Activated CD4-positive, alpha-beta T cell treated with anti-CD3 and anti-CD28 coated beads, Interleukin-2, amount 10 ng/mL, durations not matched to agents 7 days and 5 days (primary cell): ENCODE measurements around the gene AQP3. TPM values are rescaled to one million over a fixed set of nuclear protein-coding genes. Genes with fewer than 3 reads are reported as not detected.
"Not testable (repeated sequence)": the region's sequence is repeated elsewhere in the genome, so short reads cannot be mapped to it uniquely, and the experiment has no call there.

Source experiments
- CTCF ChIA-PET: fragments of 350-600 bp; sonication (Branson Sonifier 250); formaldehyde crosslinking; loops from one replicate; lab custom pipeline; 2021; ENCODE audit warnings: antibody characterized with exemption; lab: Charles Lee
- POLR2A ChIA-PET: fragments of 350-600 bp; sonication (Branson Sonifier 250); formaldehyde crosslinking; loops from one replicate; lab custom pipeline; 2021; ENCODE audit warnings: antibody characterized with exemption; lab: Charles Lee
- DNase-seq: peaks from one replicate; pipeline ENCODE4 v3.0.0-alpha.2; 2020
- H3K27ac Mint-ChIP-seq: one replicate; pipeline ENCODE4 v1.8.0; 2021; ENCODE audit warnings: mild to moderate bottlenecking, moderate library complexity, mixed read lengths
- H3K27me3 Mint-ChIP-seq: one replicate; pipeline ENCODE4 v1.8.0; 2021; ENCODE audit warnings: mixed read lengths
- H3K36me3 Mint-ChIP-seq: one replicate; pipeline ENCODE4 v1.8.0; 2021; ENCODE audit warnings: low read depth, mixed read lengths
- H3K4me1 Mint-ChIP-seq: one replicate; pipeline ENCODE4 v1.8.0; 2021; ENCODE audit warnings: mixed read lengths
- H3K4me3 Mint-ChIP-seq: one replicate; pipeline ENCODE4 v1.8.0; 2021; ENCODE audit warnings: mild to moderate bottlenecking, moderate library complexity, mixed read lengths
- H3K9me3 Mint-ChIP-seq: one replicate; pipeline ENCODE4 v1.8.0; 2021; ENCODE audit warnings: mixed read lengths
- total RNA-seq, 2 experiments: library from RNA; stranded (reverse); gene quantifications; one replicate each; pipeline ENCODE4 v1.2.3, GENCODE V29; 2021

The AQP3 gene
- total RNA-seq, 2 experiments from 2014 or later, result 190 to 194 TPM

- no peaks in the 10 kb centered on the region for H3K9me3 Mint-ChIP-seq
- peaks cover 40% of the 10 kb centered on the region for H3K36me3 Mint-ChIP-seq
- H3K4me3 Mint-ChIP-seq, result no peak overlapping the region
- ChIA-PET POLR2A (no interaction called here), CTCF (interaction anchor here (1.1 to 4.9 kb wide), 6 partner anchors 8 to 46 kb away, joined by 3 to 24 read pairs (median 5); partner anchors contain the start of gene NOL6)
- no peak for DNase-seq
- H3K27ac Mint-ChIP-seq, result no peak overlapping the region
- no peaks in the 10 kb centered on the region for H3K27me3 Mint-ChIP-seq
- peaks cover 29% of the 10 kb centered on the region for H3K4me1 Mint-ChIP-seq
These were observed 14.1 kb upstream of the AQP3 start for GRCh38 chr9:33461492-33461891.

GRCh38 chr9:33460854-33461253 lies 13.5 kb upstream of the AQP3 start:
- Mint-ChIP-seq H3K4me1 (peaks cover 35% of the 10 kb centered on the region), H3K36me3 (peaks cover 36% of the 10 kb centered on the region), H3K27me3 (no peaks in the 10 kb centered on the region), H3K9me3 (no peaks in the 10 kb centered on the region), H3K4me3 (no peak overlapping the region), H3K27ac (peak overlapping the region; percentile 37)
- POLR2A ChIA-PET, result no interaction called here
- CTCF ChIA-PET, result interaction anchor here (1.1 to 2.2 kb wide), 6 partner anchors 9 to 46 kb away, joined by 3 to 7 read pairs (median 5); partner anchors contain the start of gene NOL6
- no peak for DNase-seq

- DNase-seq, result no peak
- peaks cover 47% of the 10 kb centered on the region for H3K4me1 Mint-ChIP-seq
- no peaks in the 10 kb centered on the region for H3K27me3 Mint-ChIP-seq
- POLR2A ChIA-PET, result no interaction called here
- no peak overlapping the region for H3K4me3 Mint-ChIP-seq
- no peaks in the 10 kb centered on the region for H3K9me3 Mint-ChIP-seq
- H3K27ac Mint-ChIP-seq, result peak overlapping the region; percentile 82
- CTCF ChIA-PET, result interaction anchor here (0.6 to 2.8 kb wide), 5 partner anchors 8 to 44 kb away, joined by 3 to 21 read pairs (median 3); partner anchors contain the start of gene AQP3
- H3K36me3 Mint-ChIP-seq, result peaks cover 20% of the 10 kb centered on the region
These were observed 11.7 kb upstream of the AQP3 start for GRCh38 chr9:33459115-33459514.

- peaks cover 20% of the 10 kb centered on the region for H3K36me3 Mint-ChIP-seq
- H3K4me1 Mint-ChIP-seq, result peaks cover 54% of the 10 kb centered on the region
- H3K4me3 Mint-ChIP-seq, result peak overlapping the region; percentile 20
- H3K27ac Mint-ChIP-seq, result peak overlapping the region; percentile 82
- CTCF ChIA-PET, result interaction anchor here (1.3 to 12.3 kb wide), 6 partner anchors 9 to 43 kb away, joined by 3 to 132 read pairs (median 10); partner anchors contain the start of gene AQP3
- DNase-seq, result peak; percentile 38
- POLR2A ChIA-PET, result no interaction called here
- no peaks in the 10 kb centered on the region for H3K9me3 Mint-ChIP-seq
- no peaks in the 10 kb centered on the region for H3K27me3 Mint-ChIP-seq
These were observed 11.1 kb upstream of the AQP3 start for GRCh38 chr9:33458444-33458843.

- no peaks in the 10 kb centered on the region for H3K9me3 Mint-ChIP-seq
These were observed 8.6 kb upstream of the AQP3 start for GRCh38 chr9:33455945-33456344.

GRCh38 chr9:33455456-33455855 lies 8.1 kb upstream of the AQP3 start:
- H3K36me3 Mint-ChIP-seq, DNase-seq: not testable (repeated sequence)
- CTCF ChIA-PET, result interaction anchor here (2.8 to 12.3 kb wide), 3 partner anchors 8 to 40 kb away, joined by 12 to 132 read pairs (median 103); partner anchors contain the start of gene AQP3

More at GRCh38 chr9:33455945-33456344, 8.6 kb upstream of the AQP3 start:
- Mint-ChIP-seq H3K27me3 (no peaks in the 10 kb centered on the region), H3K4me3 (peak overlapping the region; percentile 49), H3K27ac (peak overlapping the region; percentile 90), H3K36me3 (peaks cover 6% of the 10 kb centered on the region), H3K4me1 (peaks cover 68% of the 10 kb centered on the region)
- POLR2A ChIA-PET, result interaction anchor here (0.7 kb wide), 1 partner anchor 18 kb away, joined by 3 read pairs; the partner anchor contains the start of gene NOL6
- CTCF ChIA-PET, result interaction anchor here (0.9 to 12.3 kb wide), 5 partner anchors 8 to 172 kb away, joined by 3 to 132 read pairs (median 12); partner anchors contain the start of gene AQP3
- peak; percentile 56 for DNase-seq

GRCh38 chr9:33454661-33455026 lies 7.3 kb upstream of the AQP3 start:
- H3K36me3 Mint-ChIP-seq, DNase-seq, H3K4me3 Mint-ChIP-seq, H3K9me3 Mint-ChIP-seq, H3K27me3 Mint-ChIP-seq, POLR2A ChIA-PET: not testable (repeated sequence)
- Mint-ChIP-seq H3K4me1 (peaks cover 74% of the 10 kb centered on the region), H3K27ac (peak overlapping the region; percentile 94)
- CTCF ChIA-PET, result interaction anchor here (0.6 to 12.3 kb wide), 4 partner anchors 12 to 79 kb away, joined by 3 to 132 read pairs (median 54); no protein-coding TSS in a partner anchor

More at GRCh38 chr9:33455456-33455855, 8.1 kb upstream of the AQP3 start:
- Mint-ChIP-seq H3K4me1 (peaks cover 73% of the 10 kb centered on the region), H3K27ac (peak overlapping the region; percentile 90), H3K4me3 (peak overlapping the region; percentile 49)
- POLR2A ChIA-PET, result interaction anchor here (0.7 kb wide), 1 partner anchor 18 kb away, joined by 3 read pairs; the partner anchor contains the start of gene NOL6
- H3K27me3 Mint-ChIP-seq, H3K9me3 Mint-ChIP-seq: not testable (repeated sequence)

- ChIA-PET CTCF (interaction anchor here (0.6 to 12.3 kb wide), 11 partner anchors 12 to 1086 kb away, joined by 3 to 132 read pairs (median 5); no protein-coding TSS in a partner anchor), POLR2A (interaction anchor here (1.1 kb wide), 1 partner anchor 20 kb away, joined by 4 read pairs; the partner anchor contains the start of gene NOL6)
- Mint-ChIP-seq H3K4me3 (no peak overlapping the region), H3K27me3 (no peaks in the 10 kb centered on the region), H3K9me3 (no peaks in the 10 kb centered on the region), H3K36me3 (peaks cover 6% of the 10 kb centered on the region), H3K4me1 (peaks cover 71% of the 10 kb centered on the region), H3K27ac (peak overlapping the region; percentile 94)
- DNase-seq, result no peak
These were observed 6.7 kb upstream of the AQP3 start for GRCh38 chr9:33453999-33454660.

GRCh38 chr9:33453286-33453860 lies 6.0 kb upstream of the AQP3 start:
- H3K4me1 Mint-ChIP-seq, result peaks cover 69% of the 10 kb centered on the region
- peak; percentile 28 for DNase-seq
- no peak overlapping the region for H3K4me3 Mint-ChIP-seq
- CTCF ChIA-PET, result interaction anchor here (0.5 to 12.3 kb wide), 19 partner anchors 8 to 1087 kb away, joined by 3 to 132 read pairs (median 5); partner anchors contain the start of gene NOL6
- peak overlapping the region; percentile 94 for H3K27ac Mint-ChIP-seq
- H3K9me3 Mint-ChIP-seq, result no peaks in the 10 kb centered on the region
- peaks cover 6% of the 10 kb centered on the region for H3K36me3 Mint-ChIP-seq
- H3K27me3 Mint-ChIP-seq, result no peaks in the 10 kb centered on the region
- POLR2A ChIA-PET, result interaction anchor here (1.1 kb wide), 1 partner anchor 20 kb away, joined by 4 read pairs; the partner anchor contains the start of gene NOL6

- peak overlapping the region; percentile 94 for H3K27ac Mint-ChIP-seq
- peak overlapping the region; percentile 22 for H3K4me3 Mint-ChIP-seq
- CTCF ChIA-PET, result interaction anchor here (0.5 to 12.3 kb wide), 17 partner anchors 9 to 689 kb away, joined by 3 to 132 read pairs (median 6); partner anchors contain the start of gene NOL6
- H3K36me3 Mint-ChIP-seq, result peaks cover 5% of the 10 kb centered on the region
- DNase-seq, result peak; percentile 57
- no peaks in the 10 kb centered on the region for H3K27me3 Mint-ChIP-seq
- H3K4me1 Mint-ChIP-seq, result peaks cover 70% of the 10 kb centered on the region
- POLR2A ChIA-PET, result interaction anchor here (1.1 kb wide), 1 partner anchor 21 kb away, joined by 4 read pairs; the partner anchor contains the start of gene NOL6
- no peaks in the 10 kb centered on the region for H3K9me3 Mint-ChIP-seq
These were observed 5.5 kb upstream of the AQP3 start for GRCh38 chr9:33452828-33453271.

GRCh38 chr9:33450621-33451146 lies 3.3 kb upstream of the AQP3 start:
- Mint-ChIP-seq H3K9me3 (no peaks in the 10 kb centered on the region), H3K36me3 (peaks cover 16% of the 10 kb centered on the region), H3K4me3 (no peak overlapping the region), H3K27me3 (no peaks in the 10 kb centered on the region), H3K4me1 (peaks cover 67% of the 10 kb centered on the region), H3K27ac (no peak overlapping the region)
- POLR2A ChIA-PET, result no interaction called here
- CTCF ChIA-PET, result interaction anchor here (0.7 to 12.3 kb wide), 9 partner anchors 10 to 161 kb away, joined by 3 to 132 read pairs (median 5); partner anchors contain the start of gene NFX1
- no peak for DNase-seq

GRCh38 chr9:33449715-33450114 lies 2.3 kb upstream of the AQP3 start:
- Mint-ChIP-seq H3K4me1 (peaks cover 73% of the 10 kb centered on the region), H3K9me3 (no peaks in the 10 kb centered on the region), H3K4me3 (no peak overlapping the region), H3K27ac (no peak overlapping the region), H3K27me3 (no peaks in the 10 kb centered on the region), H3K36me3 (peaks cover 25% of the 10 kb centered on the region)
- POLR2A ChIA-PET, result no interaction called here
- DNase-seq, result no peak
- CTCF ChIA-PET, result interaction anchor here (1.2 to 12.3 kb wide), 7 partner anchors 10 to 74 kb away, joined by 3 to 132 read pairs (median 5); partner anchors contain the start of gene NOL6
